BJ (cell line): ENCODE measurements around the gene MSL2. TPM values are rescaled to one million over a fixed set of nuclear protein-coding genes. Genes with fewer than 3 reads are reported as not detected.

Source experiments
- CTCF ChIA-PET: fragments of 350-600 bp; formaldehyde crosslinking; extraction: SDS; loops from one replicate; lab custom pipeline; 2021; ENCODE audit warnings: antibody characterized with exemption, inconsistent platforms; lab: Yijun Ruan, JAX
- POLR2A ChIA-PET: fragments of 300-600 bp; sonication (Branson Sonifier 250); formaldehyde crosslinking; extraction: SDS; loops from one replicate; lab custom pipeline; 2021; ENCODE audit warnings: antibody characterized with exemption; lab: Charles Lee
- DNase-seq: peaks from one replicate; pipeline ENCODE4 v3.0.0-alpha.2; 2011; ENCODE audit warnings: low read depth
- H3K27me3 ChIP-seq: 2 replicates; pipeline ENCODE4 v1.6.0; 2011; ENCODE audit warnings: low read length; ENCODE audit not compliant: control insufficient read depth, insufficient read depth
- H3K36me3 ChIP-seq: 2 replicates; pipeline ENCODE4 v1.5.1; 2011; ENCODE audit warnings: low read length; ENCODE audit not compliant: control insufficient read depth, insufficient read depth
- H3K4me3 ChIP-seq: 2 replicates; pipeline ENCODE4 v1.5.1; 2011; ENCODE audit warnings: low read depth, mild to moderate bottlenecking, control low read depth, low read length
- polyA minus RNA-seq: library from RNA; depleted of rRNA, polyadenylated mRNA; stranded (reverse); fragments of >200 nt; gene quantifications from 2 replicates; pipeline ENCODE4 v1.2.3, GENCODE V29; 2011; rRNA and poly(A)+ RNA removed
- polyA plus RNA-seq: library from polyadenylated mRNA; depleted of rRNA; stranded (reverse); fragments of >200 nt; gene quantifications from 2 replicates; pipeline ENCODE4 v1.2.3, GENCODE V29; 2011; rRNA removed
- TF ChIP-seq, protein P1 (sequence below): IDR thresholded peaks from 2 replicates; pipeline ENCODE4 v1.5.1; 2011; ENCODE audit warnings: low read depth, mild to moderate bottlenecking, control low read depth, inconsistent platforms, low read length, moderate library complexity; ENCODE audit not compliant: insufficient read depth

Gene MSL2
- polyA plus RNA-seq (2.7 and 4.9 TPM in 2 replicates), polyA minus RNA-seq (6.5 and 9.1 TPM in 2 replicates)

DNA sequence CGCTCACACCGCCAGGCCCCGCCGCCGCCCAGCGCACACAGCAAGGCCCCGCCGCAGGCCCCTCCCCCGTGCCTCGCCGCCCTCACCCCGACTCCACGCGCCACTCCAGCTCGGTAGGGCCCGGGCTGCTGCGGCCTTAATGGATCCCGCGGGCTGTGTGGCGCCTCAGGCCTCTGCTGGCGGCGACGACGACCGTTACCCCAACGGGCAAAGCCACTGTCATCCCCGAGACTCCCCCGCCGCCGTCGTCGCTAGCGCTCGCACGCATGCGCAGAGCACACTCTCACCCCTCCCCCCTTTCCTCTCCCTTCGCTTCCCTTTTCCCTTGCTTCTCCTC, at the start of gene MSL2:
TSS of gene MSL2 (minus strand) at position 272 of the 337 bp plus-strand sequence. CDS start 1,222 bp downstream, outside the sequence.
- no peak for DNase-seq
- POLR2A ChIA-PET: interaction anchor here (0.6 to 1.0 kb wide), 5 partner anchors 11 to 1852 kb away, joined by 3 to 22 read pairs (median 4); partner anchors contain the start of gene STAG1
- TF ChIP-seq, protein P1, sequence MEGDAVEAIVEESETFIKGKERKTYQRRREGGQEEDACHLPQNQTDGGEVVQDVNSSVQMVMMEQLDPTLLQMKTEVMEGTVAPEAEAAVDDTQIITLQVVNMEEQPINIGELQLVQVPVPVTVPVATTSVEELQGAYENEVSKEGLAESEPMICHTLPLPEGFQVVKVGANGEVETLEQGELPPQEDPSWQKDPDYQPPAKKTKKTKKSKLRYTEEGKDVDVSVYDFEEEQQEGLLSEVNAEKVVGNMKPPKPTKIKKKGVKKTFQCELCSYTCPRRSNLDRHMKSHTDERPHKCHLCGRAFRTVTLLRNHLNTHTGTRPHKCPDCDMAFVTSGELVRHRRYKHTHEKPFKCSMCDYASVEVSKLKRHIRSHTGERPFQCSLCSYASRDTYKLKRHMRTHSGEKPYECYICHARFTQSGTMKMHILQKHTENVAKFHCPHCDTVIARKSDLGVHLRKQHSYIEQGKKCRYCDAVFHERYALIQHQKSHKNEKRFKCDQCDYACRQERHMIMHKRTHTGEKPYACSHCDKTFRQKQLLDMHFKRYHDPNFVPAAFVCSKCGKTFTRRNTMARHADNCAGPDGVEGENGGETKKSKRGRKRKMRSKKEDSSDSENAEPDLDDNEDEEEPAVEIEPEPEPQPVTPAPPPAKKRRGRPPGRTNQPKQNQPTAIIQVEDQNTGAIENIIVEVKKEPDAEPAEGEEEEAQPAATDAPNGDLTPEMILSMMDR: no peak
- peak within 1 kb of the TSS; percentile 84 for H3K4me3 ChIP-seq
- no peaks in the 10 kb centered on the region for H3K27me3 ChIP-seq
- CTCF ChIA-PET: interaction anchor here (0.6 to 1.1 kb wide), 5 partner anchors 117 to 1863 kb away, joined by 3 to 4 read pairs (median 3); partner anchors contain the start of gene STAG1
- no peaks in the 10 kb centered on the region; the same call in 1 of the 2 replicates for H3K36me3 ChIP-seq

DNA sequence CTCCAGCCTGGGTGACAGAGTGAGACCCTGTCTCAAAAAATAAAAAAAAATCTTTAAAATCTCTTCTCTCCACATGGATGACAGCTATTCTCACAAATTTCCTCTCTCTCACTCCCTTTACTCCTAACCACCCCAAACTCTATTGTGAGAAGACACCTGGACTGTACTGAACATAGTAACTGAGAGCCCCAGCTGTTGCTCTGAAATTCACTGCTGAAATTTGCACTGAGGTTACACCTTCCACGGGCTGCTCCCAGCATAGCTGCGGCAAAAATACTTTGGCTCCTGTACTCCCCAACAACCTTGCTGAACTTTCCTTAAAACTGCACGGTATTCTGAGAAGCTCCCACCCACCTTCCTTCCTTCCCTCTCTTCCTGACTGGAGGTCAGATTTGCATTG, 49.6 kb upstream of the MSL2 start:
- H3K27me3 ChIP-seq: peaks cover 3% of the 10 kb centered on the region
- H3K36me3 ChIP-seq: no peaks in the 10 kb centered on the region
- ChIA-PET CTCF (no interaction called here), POLR2A (no interaction called here)
- H3K4me3 ChIP-seq: no peak overlapping the region
- DNase-seq: no peak
- TF ChIP-seq, protein P1: no peak

DNA sequence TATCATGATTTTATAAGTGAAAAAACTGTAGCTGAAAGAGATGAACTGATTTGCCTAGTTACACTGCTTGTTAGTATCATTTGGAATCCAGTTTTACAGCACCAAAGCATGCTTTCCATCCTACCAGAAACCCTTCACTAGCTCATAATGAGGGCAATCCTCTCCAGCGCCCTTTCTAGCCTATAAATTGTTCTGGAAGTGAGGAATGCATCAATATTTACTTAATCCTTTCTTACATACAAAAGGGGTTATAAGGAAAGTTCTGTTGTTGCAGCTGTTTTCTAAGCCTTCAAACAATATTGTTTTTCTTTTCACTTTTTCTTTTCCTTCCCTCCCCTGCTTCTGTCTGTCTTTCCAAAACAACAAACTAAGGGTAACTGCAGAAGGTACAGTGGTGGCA, 43.0 kb upstream of the MSL2 start:
- no peak for DNase-seq
- Histone ChIP-seq H3K27me3 (peaks cover 3% of the 10 kb centered on the region), H3K36me3 (no peaks in the 10 kb centered on the region), H3K4me3 (no peak overlapping the region)
- TF ChIP-seq, protein P1: no peak
- ChIA-PET CTCF (interaction anchor here (0.6 to 1.5 kb wide), 4 partner anchors 11 to 540 kb away, joined by 3 to 6 read pairs (median 4); partner anchors contain the start of gene PCCB), POLR2A (no interaction called here)

DNA sequence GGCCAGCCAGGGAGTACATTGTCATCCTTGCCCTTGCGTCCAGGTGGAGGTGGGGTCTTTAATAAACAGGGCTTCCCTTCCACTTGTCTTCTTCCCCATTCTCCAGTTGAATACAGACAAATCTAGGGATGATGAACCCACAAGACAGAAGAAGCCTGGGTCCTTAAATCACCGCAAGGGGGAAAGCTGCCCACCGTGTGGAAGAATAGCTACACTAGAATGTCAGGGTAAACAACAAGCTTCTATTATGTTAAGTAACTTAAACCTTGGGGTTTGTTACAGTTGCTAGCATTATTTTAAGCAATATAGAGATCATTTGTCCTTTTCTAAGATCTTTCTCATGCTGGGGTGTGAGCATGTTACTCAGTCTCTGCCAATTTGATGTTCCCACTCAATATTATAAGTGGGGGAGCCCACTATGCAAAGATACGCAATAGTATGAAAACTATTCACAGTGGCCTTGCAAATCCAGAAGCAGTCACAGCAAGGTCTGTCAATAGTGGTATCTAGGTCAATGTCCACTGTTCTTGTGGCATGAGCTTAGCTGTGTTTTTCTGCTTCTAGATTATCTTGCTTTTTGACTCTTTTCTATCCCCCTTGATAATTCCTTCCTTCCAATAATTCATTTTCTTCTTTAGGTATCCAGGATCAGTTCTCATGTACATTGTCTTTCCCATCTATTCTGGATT, 42.0 kb upstream of the MSL2 start:
- ChIA-PET POLR2A (no interaction called here), CTCF (interaction anchor here (1.4 kb wide), 1 partner anchor 153 kb away, joined by 3 read pairs; no protein-coding TSS in a partner anchor)
- Histone ChIP-seq H3K36me3 (no peaks in the 10 kb centered on the region), H3K4me3 (no peak overlapping the region), H3K27me3 (peaks cover 3% of the 10 kb centered on the region)
- TF ChIP-seq, protein P1: no peak
- no peak for DNase-seq

- POLR2A ChIA-PET: interaction anchor here (0.6 kb wide), 1 partner anchor 160 kb away, joined by 5 read pairs; no protein-coding TSS in a partner anchor
- DNase-seq: no peak
These were observed 41.0 kb upstream of the MSL2 start for GRCh38 chr3:136237103-136237502.

More at GRCh38 chr3:136237103-136237502, 41.0 kb upstream of the MSL2 start:
- H3K36me3 ChIP-seq: no peaks in the 10 kb centered on the region
- peaks cover 3% of the 10 kb centered on the region for H3K27me3 ChIP-seq
- TF ChIP-seq, protein P1: no peak
- no peak overlapping the region for H3K4me3 ChIP-seq
- CTCF ChIA-PET: no interaction called here
